ENCODE measurements around the gene CNN1.

The CNN1 gene

GRCh38 chr19:11528551-11529341 is 9.9 kb upstream of the CNN1 start, which contains the start of gene ECSIT:
TSS of gene ECSIT (minus strand) at chr19:11529134. CDS start at chr19:11519170, 9,964 bp downstream.
- H3K4me3 ChIP-seq (ENCODE audit: low read depth, low read length): peak within 1 kb of the TSS; percentile 85
- peak; percentile 92 for DNase-seq (ENCODE audit: low read depth)

DNA sequence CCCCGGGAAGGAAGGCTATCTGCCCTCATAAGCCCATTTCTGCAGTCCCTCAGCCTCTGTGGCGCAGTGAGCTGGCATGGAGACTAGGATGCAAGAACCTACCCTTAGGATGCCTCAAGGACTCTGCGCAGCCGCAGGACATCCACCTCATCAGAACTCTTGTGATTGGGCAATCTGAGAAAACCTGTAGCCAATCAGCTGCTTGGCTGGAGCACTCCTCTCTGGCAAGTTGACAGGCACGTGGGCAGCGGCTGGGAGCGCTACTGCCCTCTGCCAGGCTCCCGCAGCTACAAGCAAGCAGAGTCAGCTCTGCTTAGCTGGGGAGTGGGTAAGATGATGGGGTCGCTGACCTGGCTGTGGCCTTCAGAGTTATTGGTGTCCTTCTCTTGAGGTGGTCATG is 8.2 kb upstream of the CNN1 start:
- DNase-seq (ENCODE audit: low read depth): peak; percentile 45
- H3K4me3 ChIP-seq (ENCODE audit: low read depth, low read length): no peak overlapping the region

- DNase-seq (ENCODE audit: low read depth): no peak
- H3K4me3 ChIP-seq (ENCODE audit: low read depth, low read length): no peak overlapping the region
Observed at GRCh38 chr19:11534538-11534937, 4.1 kb upstream of the CNN1 start.

GRCh38 chr19:11534948-11535347 is 3.7 kb upstream of the CNN1 start:
- no peak for DNase-seq (ENCODE audit: low read depth)
- H3K4me3 ChIP-seq (ENCODE audit: low read depth, low read length): no peak overlapping the region

DNA sequence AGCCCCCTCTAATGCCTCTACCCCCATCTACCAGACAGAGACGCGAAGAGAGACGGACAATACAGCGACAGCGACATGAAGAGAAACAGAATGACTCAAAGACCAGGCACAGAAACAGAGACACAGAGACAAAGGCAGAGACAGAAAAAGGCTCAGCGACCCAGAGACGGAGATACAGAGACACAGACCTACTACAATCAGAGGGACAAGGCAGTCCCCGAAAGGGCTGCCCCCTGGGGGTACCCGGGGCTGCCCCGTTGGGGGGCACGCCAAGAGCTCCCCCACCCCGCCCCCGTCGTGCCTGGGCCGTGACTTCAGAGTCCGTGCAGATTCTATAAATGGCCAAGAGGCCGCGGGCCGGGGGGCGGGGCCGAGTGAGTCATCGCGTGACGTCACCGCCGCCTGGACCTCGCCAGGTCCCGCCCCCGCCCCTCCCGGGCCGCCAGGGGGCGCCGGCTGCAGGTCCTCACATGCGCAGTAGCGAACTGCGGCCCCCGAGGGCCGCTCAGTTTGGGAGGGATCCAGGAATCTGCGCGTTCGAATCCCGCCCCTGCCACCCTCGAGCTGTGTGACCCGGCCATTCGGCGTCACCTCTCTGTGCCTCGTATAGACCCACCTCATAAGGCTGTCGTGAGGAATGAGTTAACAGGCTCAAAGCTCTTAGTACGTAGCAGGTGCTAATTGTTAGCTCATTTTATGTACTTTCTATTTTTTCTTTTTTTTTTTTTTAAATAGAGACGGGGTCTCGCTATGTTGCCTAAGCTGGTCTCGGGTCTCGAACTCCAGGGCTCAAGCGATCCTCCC is 2.7 kb upstream of the CNN1 start:
- peak overlapping the region; percentile 29 for H3K4me3 ChIP-seq (ENCODE audit: low read depth, low read length)
- peak; percentile 43 for DNase-seq (ENCODE audit: low read depth)

DNA sequence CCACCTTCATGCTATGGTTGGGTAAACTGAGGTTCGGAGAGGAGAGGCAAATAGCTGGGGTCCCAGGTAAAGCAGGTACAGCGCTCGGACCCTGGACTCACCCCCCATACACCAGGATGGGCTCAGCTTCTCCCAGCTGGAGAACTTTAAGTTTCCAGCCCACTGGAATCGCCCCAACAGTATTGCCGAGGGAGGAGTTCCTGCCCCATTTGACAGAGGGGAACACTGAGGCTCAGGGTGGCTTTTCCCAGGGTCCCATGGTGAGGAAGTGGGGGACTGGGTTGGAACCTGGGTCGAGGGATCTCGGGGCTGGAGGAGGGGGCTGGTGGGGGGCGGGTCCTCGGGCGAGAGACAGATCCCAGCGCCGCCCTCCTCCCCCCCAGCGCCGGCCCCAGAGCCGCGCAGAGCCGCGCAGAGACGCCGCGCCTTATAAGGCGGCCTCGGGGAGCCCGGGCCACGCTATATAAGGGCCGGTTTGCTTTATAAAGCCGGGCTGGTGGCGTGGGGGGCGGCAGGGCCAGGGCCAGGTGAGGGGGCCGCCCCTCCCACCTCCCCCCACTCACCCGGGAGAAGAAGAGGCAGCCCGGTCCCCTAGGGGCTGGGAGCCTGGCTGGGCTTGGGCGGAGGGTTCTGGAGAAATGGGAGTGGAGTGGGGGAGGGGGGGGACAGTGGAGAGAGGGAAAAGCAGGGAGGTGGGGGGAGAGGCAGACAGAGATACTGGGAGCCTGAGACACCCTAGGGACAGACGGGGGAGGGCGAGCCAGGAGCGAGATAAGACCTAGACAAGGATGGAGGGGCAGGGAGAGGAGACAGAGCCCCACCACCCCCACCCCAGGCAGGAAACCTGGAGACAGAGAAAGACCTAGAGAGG is 1.1 kb downstream of the CNN1 start:
- peak overlapping the region; percentile 30 for H3K4me3 ChIP-seq (ENCODE audit: low read depth, low read length)

DNA sequence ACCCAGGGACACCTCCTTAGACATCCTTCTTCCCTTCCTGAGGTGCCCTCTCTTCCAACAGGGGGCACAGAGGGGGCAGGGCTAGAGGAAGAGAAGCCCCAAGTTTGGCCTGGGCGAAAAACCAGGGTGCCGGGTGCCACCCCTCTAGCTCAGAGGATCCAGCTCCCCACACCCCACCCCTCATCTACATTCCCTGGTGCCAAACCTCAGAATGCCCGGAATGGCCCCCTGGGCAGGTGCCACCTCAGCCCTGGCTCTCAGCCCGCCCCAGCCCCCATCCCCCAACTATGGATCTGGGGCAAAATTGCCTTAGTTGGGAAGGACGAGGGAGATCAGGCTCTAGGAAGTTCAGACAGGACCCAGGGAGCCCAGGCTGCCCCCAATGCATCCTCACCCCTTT is 2.0 kb downstream of the CNN1 start:
- H3K4me3 ChIP-seq (ENCODE audit: low read depth, low read length): no peak overlapping the region
- no peak for DNase-seq (ENCODE audit: low read depth)

More for the DNA sequence above, 1.1 kb downstream of the CNN1 start:
- DNase-seq (ENCODE audit: low read depth): no peak

DNA sequence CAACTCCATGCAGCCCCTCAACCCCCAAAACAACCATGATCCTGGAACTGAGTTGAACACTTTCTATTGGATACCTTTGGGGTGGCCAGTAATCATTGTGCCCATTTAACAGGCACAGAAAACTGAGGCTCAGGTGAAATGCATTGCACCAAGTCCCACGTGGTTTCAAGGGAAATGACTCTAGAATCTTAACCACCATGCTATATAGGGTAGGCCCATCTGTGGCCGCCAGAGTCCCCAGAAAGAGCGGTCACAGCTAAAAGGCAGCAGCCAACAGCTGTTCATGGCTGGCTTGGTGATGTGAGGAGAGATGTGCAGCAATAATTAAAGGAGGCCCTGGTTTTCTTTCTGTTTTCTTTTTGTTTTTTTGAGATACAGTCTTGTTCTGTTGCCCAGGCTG is 2.6 kb downstream of the CNN1 start:
- no peak overlapping the region for H3K4me3 ChIP-seq (ENCODE audit: low read depth, low read length)
- no peak for DNase-seq (ENCODE audit: low read depth)

GRCh38 chr19:11547929-11548700 is 9.5 kb downstream of the CNN1 start:
- no peak overlapping the region for H3K4me3 ChIP-seq (ENCODE audit: low read depth, low read length)
- DNase-seq (ENCODE audit: low read depth): no peak

- no peak overlapping the region for H3K4me3 ChIP-seq (ENCODE audit: low read depth, low read length)
- DNase-seq (ENCODE audit: low read depth): no peak
Observed at GRCh38 chr19:11549386-11549953, 10.8 kb downstream of the CNN1 start.

GRCh38 chr19:11550265-11550664 is 11.6 kb downstream of the CNN1 start:
- DNase-seq (ENCODE audit: low read depth): no peak
- no peak overlapping the region for H3K4me3 ChIP-seq (ENCODE audit: low read depth, low read length)

DNA sequence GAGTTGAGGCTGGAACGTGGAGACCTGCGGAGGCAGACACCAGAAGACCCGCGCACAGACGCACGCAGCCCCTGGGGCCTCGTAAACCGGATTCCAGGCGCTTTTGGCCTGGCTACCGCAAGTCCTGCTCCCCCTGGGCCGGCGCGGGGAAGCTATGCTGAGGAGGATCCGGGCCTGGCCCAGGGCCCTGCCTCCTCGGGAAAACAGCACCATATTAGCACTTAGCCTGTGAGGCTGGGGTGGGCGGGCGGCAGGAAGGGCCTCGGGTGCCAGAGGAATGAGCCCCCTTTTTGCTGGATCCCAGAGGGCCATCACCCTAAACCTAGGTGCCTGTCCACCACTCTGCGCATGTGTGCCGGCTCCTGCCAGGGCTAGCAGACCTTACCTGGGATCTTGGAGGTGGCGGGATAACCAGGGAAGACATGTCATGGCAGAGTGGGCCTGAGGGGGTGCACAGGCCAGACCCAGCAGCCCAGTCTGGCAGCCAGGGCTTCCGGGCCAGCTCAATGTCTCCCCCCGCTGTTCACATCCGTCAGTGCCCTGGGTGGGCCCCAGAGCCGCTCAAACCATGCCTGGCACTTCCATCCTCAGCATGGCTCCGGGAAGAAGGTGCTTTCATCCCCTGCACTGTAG is 13.1 kb downstream of the CNN1 start:
- no peak overlapping the region for H3K4me3 ChIP-seq (ENCODE audit: low read depth, low read length)
- no peak for DNase-seq (ENCODE audit: low read depth)

DNA sequence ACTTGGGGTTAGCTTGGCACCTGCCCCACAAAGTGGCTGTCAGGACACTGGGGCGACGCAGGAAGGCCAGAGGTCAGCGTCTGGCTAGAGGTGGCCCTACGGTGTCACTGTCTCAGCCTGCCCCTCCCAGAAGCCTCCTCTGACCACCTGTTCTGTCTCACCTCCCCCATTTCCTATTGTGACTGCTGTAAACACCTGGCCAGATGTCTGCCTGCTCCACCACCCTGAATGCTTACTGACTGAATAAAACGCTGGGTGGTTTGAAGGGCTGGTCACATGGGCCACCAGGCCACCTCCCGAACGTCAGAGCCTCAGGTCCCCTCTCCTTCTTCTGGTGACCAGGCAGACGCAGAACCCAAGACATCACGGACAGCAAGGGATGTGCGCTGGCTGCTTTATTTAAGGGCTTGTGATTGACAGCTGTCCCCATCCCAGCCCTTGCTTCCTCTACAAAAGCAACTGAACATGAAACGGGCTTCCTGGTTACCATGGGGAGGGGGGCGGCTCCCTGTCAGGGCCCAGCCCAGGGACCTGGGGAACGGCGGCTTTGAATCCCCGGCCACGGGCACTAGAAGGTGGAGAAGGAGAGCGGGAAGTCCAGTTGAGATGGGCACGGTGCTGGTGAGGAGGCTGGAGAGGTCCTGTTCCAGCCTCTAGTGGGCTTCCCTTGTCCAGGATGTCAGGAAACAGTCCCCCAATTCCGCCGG is 14.2 kb downstream of the CNN1 start:
- DNase-seq (ENCODE audit: low read depth): no peak
- H3K4me3 ChIP-seq (ENCODE audit: low read depth, low read length): no peak overlapping the region

GRCh38 chr19:11554160-11554559 is 15.5 kb downstream of the CNN1 start:
- DNase-seq (ENCODE audit: low read depth): no peak
- no peak overlapping the region for H3K4me3 ChIP-seq (ENCODE audit: low read depth, low read length)

- no peak overlapping the region for H3K4me3 ChIP-seq (ENCODE audit: low read depth, low read length)
- DNase-seq (ENCODE audit: low read depth): no peak
Observed at GRCh38 chr19:11555246-11555645, 16.6 kb downstream of the CNN1 start.

DNA sequence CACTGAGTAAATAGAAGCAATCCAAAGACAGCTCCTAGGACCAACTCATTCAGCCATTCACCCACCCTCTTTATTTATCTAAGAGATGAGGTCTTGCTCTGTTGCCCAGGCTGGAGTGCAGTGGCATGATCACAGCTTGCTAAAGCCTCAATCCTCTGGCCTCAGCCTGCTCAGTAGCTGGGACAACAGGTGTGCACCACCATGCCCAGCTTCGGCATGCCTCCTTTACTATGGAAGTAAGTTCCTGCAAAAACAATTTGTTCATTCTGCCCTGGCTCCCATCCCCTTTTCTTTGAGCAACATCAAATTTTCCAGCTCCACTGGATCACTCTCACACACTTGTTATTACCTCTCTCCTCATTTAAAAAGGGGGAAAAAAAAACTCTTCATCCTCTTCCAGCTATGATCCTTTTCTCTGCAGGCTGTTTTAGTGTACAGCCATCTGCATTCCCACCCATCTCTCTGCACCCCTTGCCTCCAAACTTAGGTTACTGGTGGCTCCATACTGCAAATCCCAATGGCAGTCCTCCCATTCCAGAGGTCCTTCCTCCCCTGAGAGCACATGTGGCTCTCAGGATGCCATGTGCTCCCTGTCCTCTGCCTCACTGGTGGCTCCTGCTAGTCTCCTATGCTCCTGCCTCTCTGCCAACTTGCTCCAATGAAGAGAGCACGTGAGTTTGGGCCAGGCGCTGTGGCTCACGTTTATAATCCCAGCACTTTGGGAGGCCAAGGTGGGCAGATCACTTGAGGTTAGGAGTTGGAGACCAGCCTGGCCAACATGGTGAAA is 18.2 kb downstream of the CNN1 start:
- H3K4me3 ChIP-seq (ENCODE audit: low read depth, low read length): no peak overlapping the region
- no peak for DNase-seq (ENCODE audit: low read depth)
